HG03135 (cell line): ENCODE data around the gene IER5L.
"Not testable (repeated sequence)": the region's sequence is repeated elsewhere in the genome, so short reads cannot be mapped to it uniquely, and the experiment has no call there.

Experiments used
- ATAC-seq: cut with Tn5 transposase; IDR thresholded peaks from one replicate; pipeline ENCODE4 v1.9.1; 2021; ENCODE audit warnings: mild to moderate bottlenecking, moderate library complexity; ENCODE audit not compliant: unreplicated experiment

Gene IER5L

GRCh38 chr9:129163198-129163670 is 14.8 kb downstream of the IER5L start:
- not testable (repeated sequence) for ATAC-seq

DNA sequence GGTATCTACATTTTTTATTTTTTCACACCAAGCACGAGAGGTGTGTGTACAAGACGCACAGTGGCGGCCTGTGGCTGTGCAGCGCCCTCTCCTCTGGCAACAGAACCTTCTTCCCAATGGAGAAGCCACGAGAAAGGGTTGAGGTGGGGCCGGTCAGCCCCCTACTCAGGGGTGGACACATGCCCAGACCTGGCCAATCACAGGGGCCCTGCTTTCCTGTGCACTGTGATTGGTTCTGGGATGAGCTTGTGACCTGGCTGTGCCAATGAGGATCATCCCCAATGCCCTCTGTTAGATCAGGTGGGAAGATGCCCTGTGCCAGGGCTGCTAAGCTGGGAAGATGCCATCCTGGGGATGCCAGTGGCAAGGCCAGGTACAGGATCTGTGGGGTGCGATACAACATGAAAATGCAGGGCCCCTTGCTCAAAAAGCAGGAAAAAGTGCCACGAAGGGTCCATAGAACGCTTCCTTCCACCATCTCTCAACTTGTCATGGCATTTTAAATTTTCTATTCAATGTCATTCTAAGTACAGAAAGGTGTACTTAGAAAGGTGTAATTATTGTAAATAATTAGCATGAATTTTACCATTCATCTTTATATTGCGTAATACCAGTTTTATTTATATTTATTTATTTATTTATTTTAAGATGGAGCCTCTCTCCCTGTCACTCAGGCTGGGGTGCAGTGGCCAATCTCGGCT is 15.4 kb downstream of the IER5L start:
- no peak for ATAC-seq

- no peak for ATAC-seq
Observed at GRCh38 chr9:129161534-129161837, 16.6 kb downstream of the IER5L start.

- no peak for ATAC-seq
Observed at GRCh38 chr9:129160712-129161533, 17.1 kb downstream of the IER5L start.

- ATAC-seq, result no peak
Observed at GRCh38 chr9:129156163-129156562, 21.9 kb downstream of the IER5L start.

DNA sequence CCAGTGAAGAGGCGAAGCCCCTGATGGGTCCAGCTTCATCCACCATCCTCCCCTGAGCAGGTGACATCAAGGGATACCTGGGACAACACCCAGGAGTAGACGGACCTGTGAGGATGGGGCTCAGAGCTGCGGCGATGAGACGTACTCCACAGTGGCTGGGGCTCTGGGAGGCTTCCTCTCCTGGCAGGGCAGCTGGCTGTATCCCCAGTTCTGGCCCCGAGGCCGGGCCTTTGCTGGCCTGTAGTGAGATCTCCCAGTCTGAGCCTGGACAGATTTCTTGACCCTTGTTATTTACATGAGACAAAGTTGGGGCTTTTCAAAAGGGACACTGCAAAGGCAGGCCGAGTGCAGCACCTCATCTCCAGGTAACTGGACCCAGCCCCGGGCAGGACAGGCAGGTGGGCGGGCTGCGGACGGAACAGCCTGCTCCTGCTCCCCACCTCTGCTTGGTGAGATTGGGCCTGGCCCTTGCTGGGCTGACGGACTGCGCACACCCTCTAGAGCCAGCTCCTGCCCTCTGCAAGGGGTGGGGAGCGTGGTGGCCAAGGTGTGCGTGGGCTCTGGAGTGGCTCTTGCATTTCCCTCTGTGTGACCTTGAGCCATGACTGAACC is 23.1 kb downstream of the IER5L start:
- ATAC-seq, result no peak

DNA sequence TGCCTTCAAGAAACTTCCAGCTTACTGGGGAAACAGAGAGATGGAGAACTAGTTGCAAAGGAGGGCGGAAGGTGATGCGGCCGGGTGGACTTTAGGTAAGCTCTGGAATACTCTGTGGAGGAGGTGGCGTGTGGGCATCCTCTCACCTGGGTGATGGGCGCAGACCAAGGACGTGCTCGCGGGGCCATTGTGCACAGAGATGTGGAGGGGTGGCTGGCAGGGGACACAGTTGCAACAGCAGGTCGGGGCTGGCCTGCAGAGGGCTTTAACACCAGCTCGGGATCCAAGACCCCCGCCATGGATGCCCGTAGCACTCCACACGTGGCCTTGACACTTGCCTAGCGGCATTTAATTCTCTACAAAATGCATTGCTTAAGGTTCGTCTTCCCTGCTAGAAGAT is 26.6 kb downstream of the IER5L start:
- ATAC-seq, result no peak

GRCh38 chr9:129150672-129151211 is 27.3 kb downstream of the IER5L start:
- ATAC-seq, result no peak

DNA sequence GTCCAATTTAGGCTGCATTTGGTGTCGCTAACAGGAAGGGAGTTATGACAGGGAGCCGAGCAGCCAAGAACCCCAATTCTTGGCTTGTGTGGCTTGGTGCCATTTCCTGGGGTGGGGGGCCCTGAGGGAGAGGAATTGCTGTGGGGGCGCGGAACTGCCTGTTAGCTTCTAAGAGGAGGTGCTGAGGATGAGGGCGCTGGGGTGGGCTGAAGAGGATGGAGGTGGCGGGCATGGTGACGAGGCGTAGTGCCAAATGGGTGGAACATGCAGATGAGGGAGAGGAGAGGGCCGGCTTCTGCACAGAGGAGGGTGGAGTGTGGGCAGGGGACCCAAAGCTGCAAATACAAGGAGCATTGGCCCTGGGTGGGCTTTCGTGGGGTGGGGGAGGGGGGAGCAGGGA is 27.9 kb downstream of the IER5L start:
- ATAC-seq, result no peak

DNA sequence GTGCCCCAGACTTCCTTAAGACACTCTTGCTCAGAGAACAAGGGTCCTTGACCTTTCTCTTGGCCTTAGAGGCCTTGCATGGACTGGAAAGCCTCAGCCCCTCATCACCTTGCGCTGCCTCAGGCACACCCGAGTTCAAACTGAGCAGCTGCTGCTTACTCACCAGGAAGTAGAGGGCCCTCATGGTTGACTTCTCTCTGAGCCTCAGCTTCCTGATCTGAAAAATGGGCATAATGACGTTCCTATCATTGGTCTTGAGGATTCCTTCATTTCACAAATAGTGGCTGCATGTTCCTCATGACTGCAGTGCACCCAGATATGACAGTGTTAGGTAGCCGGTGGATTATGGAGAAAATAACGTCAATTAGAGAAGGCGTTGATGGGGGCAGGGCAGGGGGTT is 28.6 kb downstream of the IER5L start:
- ATAC-seq, result no peak

DNA sequence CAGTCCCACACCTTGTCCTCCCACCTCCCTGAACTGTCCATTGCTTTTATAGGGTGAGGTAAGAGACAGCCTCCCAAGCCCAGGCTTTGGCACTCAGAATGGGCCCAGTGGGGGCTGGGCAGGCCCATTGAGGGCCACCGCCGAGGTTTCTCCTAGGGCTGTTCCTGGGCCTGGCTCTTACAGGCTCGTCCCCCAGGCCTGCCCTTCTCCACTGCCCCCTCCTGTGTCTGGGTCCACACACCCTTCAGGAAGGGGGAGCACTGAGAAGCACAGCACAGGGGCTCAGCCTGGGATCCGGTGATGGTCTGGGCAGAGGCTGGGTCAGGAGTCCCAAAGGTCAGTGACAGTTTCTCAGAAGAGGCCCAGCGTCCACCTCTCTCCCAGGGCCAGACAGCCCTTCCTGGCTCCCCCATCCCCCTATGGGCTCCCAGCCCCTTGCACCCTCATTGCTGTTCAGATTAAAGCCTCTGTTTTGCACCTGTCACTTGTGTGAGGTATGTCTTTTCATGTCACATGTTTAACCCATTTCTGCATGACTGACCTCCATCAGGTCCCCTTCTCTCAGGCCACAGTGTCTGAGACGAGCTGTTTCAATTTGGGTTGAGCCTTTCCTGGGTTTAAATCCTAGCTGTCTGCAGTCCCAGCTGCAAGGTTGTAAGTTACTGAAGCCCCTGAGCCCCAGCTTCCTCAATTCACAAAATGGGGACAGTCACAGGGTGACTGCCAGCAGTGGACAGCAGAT is 29.4 kb downstream of the IER5L start:
- ATAC-seq, result no peak

DNA sequence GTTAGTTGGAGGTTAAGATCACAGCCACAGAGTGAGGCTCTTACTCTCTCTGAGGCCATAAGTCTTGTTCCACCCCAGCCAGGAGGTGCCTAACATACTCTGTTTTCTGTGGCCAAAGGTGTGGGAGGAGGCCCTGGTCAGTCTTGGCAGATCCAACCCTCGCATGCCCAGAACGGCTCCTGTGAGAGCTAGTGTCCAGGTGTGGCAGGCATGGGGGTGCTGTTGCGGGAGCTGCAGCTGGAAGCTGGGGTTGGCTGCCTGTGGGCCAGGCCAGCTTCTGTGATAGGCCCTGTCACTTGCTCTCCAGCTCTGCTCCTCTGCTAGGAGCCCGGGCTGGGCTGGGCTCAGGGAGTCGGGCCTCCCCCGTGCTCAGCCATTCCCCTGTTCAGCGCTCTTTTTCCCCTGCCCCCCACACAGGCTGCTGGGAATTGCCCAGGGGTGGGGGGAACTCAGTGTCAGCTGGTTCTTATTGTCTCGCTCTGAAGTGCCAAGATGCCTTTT is 31.6 kb downstream of the IER5L start:
- ATAC-seq, result no peak

DNA sequence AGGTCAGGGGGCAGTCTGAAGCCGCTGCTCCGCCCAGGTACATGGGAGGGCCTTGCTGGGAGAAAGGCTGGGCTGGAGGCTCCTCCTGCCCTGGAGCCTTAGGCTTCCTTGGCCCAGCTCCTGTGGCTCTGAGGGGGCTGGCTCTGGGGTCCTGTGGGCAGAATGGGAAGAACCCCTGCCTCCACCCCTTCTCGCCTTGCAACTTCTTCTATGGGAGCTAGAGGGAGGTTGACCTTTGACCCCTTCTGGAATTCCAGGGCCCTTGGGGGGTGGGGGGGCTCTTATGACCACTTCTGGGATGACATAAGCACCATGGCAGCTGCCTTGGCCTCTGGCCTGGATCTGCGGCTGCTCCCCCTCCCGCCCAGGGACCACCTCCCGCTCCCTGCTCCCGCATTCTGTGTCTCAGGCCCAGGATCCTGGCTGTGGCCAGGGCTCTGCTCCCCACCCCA is 32.2 kb downstream of the IER5L start:
- ATAC-seq, result no peak

DNA sequence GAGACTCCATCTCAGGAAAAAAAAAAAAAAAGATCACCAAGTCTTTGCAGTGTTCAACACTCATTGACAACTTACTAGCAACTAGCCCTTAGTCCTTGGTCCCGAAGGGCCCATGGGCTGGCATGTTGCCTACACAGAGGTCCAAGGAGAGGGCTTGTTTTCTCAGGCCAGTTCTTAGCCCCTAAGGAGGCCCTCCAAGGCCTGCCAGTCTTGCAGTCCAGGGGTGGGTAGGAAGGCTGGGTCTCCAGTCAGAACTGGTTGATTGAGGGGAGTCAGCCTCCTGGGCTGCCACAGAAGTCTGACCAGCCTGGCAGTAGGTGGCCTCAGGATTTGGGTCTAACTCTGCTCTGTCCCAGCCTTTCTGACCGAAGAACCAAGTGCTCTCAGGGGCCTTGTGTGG is 32.7 kb downstream of the IER5L start:
- ATAC-seq, result no peak

DNA sequence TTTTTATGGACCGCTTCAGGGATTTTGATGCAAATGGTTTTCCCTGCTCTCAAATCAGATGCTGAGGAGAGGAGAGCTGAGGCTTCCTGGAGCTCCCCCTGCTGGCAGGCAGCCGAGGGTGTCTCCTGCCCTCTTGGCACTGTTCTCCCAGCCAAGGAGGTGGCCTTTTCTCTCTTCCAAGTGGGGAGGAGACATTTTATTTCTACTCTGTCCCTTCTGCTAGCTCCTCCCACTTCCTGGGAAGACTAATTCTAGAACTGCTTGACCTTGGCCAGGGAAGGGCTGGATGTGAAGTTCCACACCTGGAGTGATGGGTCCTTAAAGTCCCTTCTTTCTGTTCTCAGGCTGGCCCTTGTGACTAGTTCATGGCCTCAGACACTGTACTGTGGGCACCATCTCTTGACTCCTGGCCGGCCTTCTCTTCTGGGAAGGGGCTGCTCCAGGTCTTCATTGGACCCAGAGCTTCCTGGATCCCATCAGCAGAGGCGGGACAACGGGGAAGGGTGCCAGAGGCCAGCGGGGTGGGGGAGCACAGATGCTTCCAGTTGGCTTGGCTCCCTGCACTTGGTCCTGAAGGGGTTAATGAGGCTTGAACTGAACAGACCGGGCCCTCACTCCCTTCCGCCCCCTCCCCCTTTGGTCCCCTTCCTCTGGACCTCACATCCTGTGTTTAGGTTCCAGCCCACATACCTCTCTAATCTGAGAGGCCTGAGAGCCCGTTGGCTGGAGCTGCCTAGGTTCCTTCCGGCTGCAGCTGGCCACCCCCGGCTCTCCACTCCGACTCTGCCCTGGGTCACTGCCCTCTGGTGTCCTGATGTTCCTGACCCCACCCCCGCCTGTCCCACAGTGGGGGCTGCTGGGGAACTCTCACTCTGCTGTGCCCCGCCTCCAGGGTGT is 34.8 kb downstream of the IER5L start:
- ATAC-seq, result no peak

DNA sequence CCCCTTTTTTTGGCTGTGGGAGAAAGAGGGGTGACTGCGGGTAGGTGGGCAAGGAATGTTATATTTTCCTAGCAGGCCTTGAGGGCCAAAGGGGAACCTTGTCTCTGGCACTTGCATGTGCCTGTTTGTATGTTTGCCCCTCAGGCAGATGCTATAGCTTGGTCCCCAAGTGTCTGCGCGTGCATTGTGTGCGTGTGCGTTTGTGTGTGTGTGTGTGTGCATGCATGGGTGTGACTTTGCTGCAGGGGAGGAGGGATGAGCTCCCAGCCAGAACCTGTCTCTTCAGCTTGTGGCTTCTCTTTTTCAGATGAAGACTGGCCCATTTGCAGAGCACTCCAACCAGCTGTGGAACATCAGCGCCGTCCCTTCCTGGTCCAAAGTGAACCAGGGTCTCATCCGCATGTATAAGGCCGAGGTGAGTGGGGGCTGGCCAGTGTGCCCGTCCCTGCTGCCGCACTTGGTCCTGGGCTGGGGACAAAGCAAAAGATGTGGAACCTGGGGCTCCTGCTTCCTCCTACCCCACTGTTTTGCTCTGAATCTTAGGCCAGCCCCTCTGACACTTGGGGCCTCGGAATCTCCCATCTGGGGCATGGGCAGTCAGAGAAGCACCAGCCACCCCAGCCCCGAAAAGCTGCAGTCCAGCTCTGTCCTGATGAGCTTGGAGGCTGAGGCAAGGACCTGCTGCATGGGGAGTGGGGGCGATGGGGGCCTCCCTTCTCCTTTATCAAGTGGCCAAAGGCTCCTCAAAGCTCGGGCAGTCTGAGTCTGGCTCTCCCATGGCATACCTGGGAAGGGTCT is 35.7 kb downstream of the IER5L start:
- ATAC-seq, result no peak

- ATAC-seq, result peak; percentile 41
Observed at GRCh38 chr9:129141066-129142041, 36.7 kb downstream of the IER5L start.
